Astrocyte (in vitro differentiated cells and primary cell): ENCODE measurements around the gene CSMD2. TPM values are rescaled to one million over a fixed set of nuclear protein-coding genes. Genes with fewer than 3 reads are reported as not detected.

Source experiments
- DNase-seq: peaks from one replicate; pipeline ENCODE4 v3.0.0-alpha.2; 2010; ENCODE audit warnings: low read depth
- FAIRE-seq: peaks from 2 replicates; lab custom pipeline; 2011; peaks lifted over from hg19 to GRCh38; lab: Jason Lieb, UNC
- H2AFZ ChIP-seq: 2 replicates; pipeline ENCODE4 v1.6.0; 2012; ENCODE audit warnings: low read depth, low read length, inconsistent platforms
- H3K27ac ChIP-seq: 2 replicates; pipeline ENCODE4 v1.5.1; 2011; ENCODE audit warnings: low read depth, low read length, inconsistent platforms
- H3K27me3 ChIP-seq: 2 replicates; pipeline ENCODE4 v1.6.0; 2011; ENCODE audit warnings: low read length, inconsistent platforms; ENCODE audit not compliant: insufficient read depth
- H3K36me3 ChIP-seq: 2 replicates; pipeline ENCODE4 v1.5.1; 2011; ENCODE audit warnings: low read length, inconsistent platforms; ENCODE audit not compliant: insufficient read depth
- H3K4me1 ChIP-seq: 2 replicates; pipeline ENCODE4 v1.5.1; 2011; ENCODE audit warnings: low read length, inconsistent platforms; ENCODE audit not compliant: insufficient read depth
- H3K4me2 ChIP-seq: 2 replicates; pipeline ENCODE4 v1.6.0; 2012; ENCODE audit warnings: low read length, inconsistent platforms
- H3K4me3 ChIP-seq: 2 replicates; pipeline ENCODE4 v1.5.1; 2011; ENCODE audit warnings: low read depth, mild to moderate bottlenecking, low read length, inconsistent platforms; ENCODE audit not compliant: insufficient read depth
- H3K79me2 ChIP-seq: 2 replicates; pipeline ENCODE4 v1.6.0; 2012; ENCODE audit warnings: mild to moderate bottlenecking, low read length, inconsistent platforms; ENCODE audit not compliant: insufficient read depth
- H3K9ac ChIP-seq: 2 replicates; pipeline ENCODE4 v1.6.0; 2012; ENCODE audit warnings: mild to moderate bottlenecking, low read length, inconsistent platforms
- H3K9me3 ChIP-seq: 2 replicates; pipeline ENCODE4 v1.5.1; 2012; ENCODE audit warnings: low read depth, mild to moderate bottlenecking, low read length, inconsistent platforms; ENCODE audit not compliant: insufficient read depth
- H4K20me1 ChIP-seq: 2 replicates; pipeline ENCODE4 v1.6.0; 2012; ENCODE audit warnings: low read length, inconsistent platforms; ENCODE audit not compliant: insufficient read depth
- H3K27ac Mint-ChIP-seq: one replicate; pipeline ENCODE4 v1.8.0; 2021; ENCODE audit warnings: mild to moderate bottlenecking, mixed read lengths; ENCODE audit not compliant: unreplicated experiment
- H3K27me3 Mint-ChIP-seq: one replicate; pipeline ENCODE4 v1.8.0; 2021; ENCODE audit warnings: low read depth, mixed read lengths; ENCODE audit not compliant: unreplicated experiment
- H3K36me3 Mint-ChIP-seq: one replicate; pipeline ENCODE4 v1.8.0; 2021; ENCODE audit warnings: low read depth, mixed read lengths; ENCODE audit not compliant: unreplicated experiment
- H3K4me1 Mint-ChIP-seq: one replicate; pipeline ENCODE4 v1.8.0; 2021; ENCODE audit warnings: low read depth, mixed read lengths; ENCODE audit not compliant: unreplicated experiment
- H3K4me3 Mint-ChIP-seq: one replicate; pipeline ENCODE4 v1.8.0; 2021; ENCODE audit warnings: mild to moderate bottlenecking, moderate library complexity, mixed read lengths; ENCODE audit not compliant: unreplicated experiment
- H3K9me3 Mint-ChIP-seq: one replicate; pipeline ENCODE4 v1.8.0; 2021; ENCODE audit warnings: mild to moderate bottlenecking, mixed read lengths; ENCODE audit not compliant: unreplicated experiment
- CTCF ChIP-seq: IDR thresholded peaks from 2 replicates; pipeline ENCODE4 v1.5.1; 2011; ENCODE audit warnings: low read depth, mild to moderate bottlenecking, inconsistent platforms, low read length, moderate library complexity; ENCODE audit not compliant: insufficient read depth
- EZH2 ChIP-seq: IDR thresholded peaks from 2 replicates; pipeline ENCODE4 v1.6.1; 2012; ENCODE audit warnings: mild to moderate bottlenecking, low read length, inconsistent platforms; ENCODE audit not compliant: insufficient read depth
- total RNA-seq: library from RNA; stranded (reverse); gene quantifications from 2 replicates; pipeline ENCODE4 v1.2.1, GENCODE V29; 2021

Gene CSMD2
- total RNA-seq, 1 donor from 2014 or later: 11.1 TPM

- Histone ChIP-seq H3K36me3 (peaks cover 2% of the 10 kb centered on the region), H2AFZ (no peak overlapping the region), H3K9me3 (no peaks in the 10 kb centered on the region), H3K4me2 (no peak overlapping the region), H3K27me3 (no peaks in the 10 kb centered on the region), H3K4me1 (no peaks in the 10 kb centered on the region), H3K9ac (no peak overlapping the region), H3K4me3 (no peak overlapping the region), H3K27ac (no peak overlapping the region), H4K20me1 (no peaks in the 10 kb centered on the region), H3K79me2 (no peaks in the 10 kb centered on the region)
- peaks cover 21% of the 10 kb centered on the region for H3K36me3 Mint-ChIP-seq
- DNase-seq (no peak), FAIRE-seq (no peak)
- no peak for TF ChIP-seq EZH2
- H3K4me1 Mint-ChIP-seq: no peaks in the 10 kb centered on the region
- peaks cover 12% of the 10 kb centered on the region for H3K9me3 Mint-ChIP-seq
- no peak overlapping the region for H3K4me3 Mint-ChIP-seq
- H3K27ac Mint-ChIP-seq: no peak overlapping the region
- H3K27me3 Mint-ChIP-seq: peaks cover 2% of the 10 kb centered on the region
Measured at GRCh38 chr1:33573661-33574060, 591.4 kb downstream of the CSMD2 start.

GRCh38 chr1:33572387-33572786 is 592.6 kb downstream of the CSMD2 start:
- H3K4me3 Mint-ChIP-seq: no peak overlapping the region
- no peak overlapping the region for H3K27ac Mint-ChIP-seq
- FAIRE-seq: no peak

GRCh38 chr1:33569331-33569730 is 595.7 kb downstream of the CSMD2 start:
- H3K36me3 Mint-ChIP-seq: peaks cover 8% of the 10 kb centered on the region
- H3K4me3 Mint-ChIP-seq: no peak overlapping the region
- Histone ChIP-seq H2AFZ (no peak overlapping the region), H4K20me1 (no peaks in the 10 kb centered on the region), H3K4me2 (no peak overlapping the region), H3K4me1 (no peaks in the 10 kb centered on the region), H3K4me3 (no peak overlapping the region), H3K9me3 (no peaks in the 10 kb centered on the region), H3K27me3 (no peaks in the 10 kb centered on the region), H3K27ac (no peak overlapping the region), H3K36me3 (peaks cover 2% of the 10 kb centered on the region), H3K79me2 (no peaks in the 10 kb centered on the region), H3K9ac (no peak overlapping the region)
- no peaks in the 10 kb centered on the region for H3K4me1 Mint-ChIP-seq
- H3K27me3 Mint-ChIP-seq: no peaks in the 10 kb centered on the region
- H3K9me3 Mint-ChIP-seq: peaks cover 6% of the 10 kb centered on the region
- DNase-seq: no peak
- TF ChIP-seq EZH2: no peak
- no peak for TF ChIP-seq CTCF
- no peak overlapping the region for H3K27ac Mint-ChIP-seq
- no peak for FAIRE-seq

More at GRCh38 chr1:33572387-33572786, 592.6 kb downstream of the CSMD2 start:
- Histone ChIP-seq H3K36me3 (peaks cover 2% of the 10 kb centered on the region), H3K4me3 (no peak overlapping the region), H3K9ac (no peak overlapping the region), H4K20me1 (no peaks in the 10 kb centered on the region), H2AFZ (no peak overlapping the region), H3K9me3 (no peaks in the 10 kb centered on the region), H3K27me3 (no peaks in the 10 kb centered on the region), H3K4me1 (no peaks in the 10 kb centered on the region), H3K79me2 (no peaks in the 10 kb centered on the region), H3K27ac (no peak overlapping the region), H3K4me2 (no peak overlapping the region)
- no peak for DNase-seq
- TF ChIP-seq CTCF: no peak
- TF ChIP-seq EZH2: no peak
- H3K27me3 Mint-ChIP-seq: peaks cover 2% of the 10 kb centered on the region
- peaks cover 17% of the 10 kb centered on the region for H3K36me3 Mint-ChIP-seq
- no peaks in the 10 kb centered on the region for H3K4me1 Mint-ChIP-seq
- peaks cover 12% of the 10 kb centered on the region for H3K9me3 Mint-ChIP-seq
